ENCODE measurements around the gene SLC13A5.
"Not testable (repeated sequence)": the region's sequence is repeated elsewhere in the genome, so short reads cannot be mapped to it uniquely, and the experiment has no call there.

- TF ChIP-seq CTCF, POLR2A (IDR thresholded peaks at IDR 0.05): not testable (repeated sequence)
These were observed 50.0 kb downstream of the SLC13A5 start for GRCh38 chr17:6663200-6663599.
